GM12878 (cell line): ENCODE results near the gene TARBP1. TPM values are rescaled to one million over a fixed set of nuclear protein-coding genes. Genes with fewer than 3 reads are reported as not detected.

ENCODE experiments used
- CBFB ChIP-seq: IDR thresholded peaks from 2 replicates; pipeline ENCODE4 v1.6.1; 2016; ENCODE audit warnings: antibody characterized with exemption, low read depth
- CBX3 ChIP-seq: fragments of 200-600 bp; sonication (generic); IDR thresholded peaks from 2 replicates; pipeline ENCODE4 v1.6.1; 2016; ENCODE audit warnings: low read depth, borderline replicate concordance
- CEBPB ChIP-seq, 2 experiments: fragments of 150-350 bp in 1 of 2; IDR thresholded peaks; 2 replicates each; pipeline ENCODE4 v1.6.1; 2012 to 2014; ENCODE audit warnings: low read depth in 2 of 2, low read length in 2 of 2, borderline replicate concordance in 1 of 2, inconsistent platforms in 1 of 2
- CREM ChIP-seq: IDR thresholded peaks from 2 replicates; pipeline ENCODE4 v1.6.1; 2014; ENCODE audit warnings: antibody characterized with exemption, low read depth
- CTCF ChIP-seq, 3 experiments: IDR thresholded peaks in 2 of 3; conservative IDR thresholded peaks in 1 of 3; 2 replicates each; pipeline ENCODE4 v1.5.1; 2011; ENCODE audit warnings: low read depth in 3 of 3, low read length in 3 of 3, mild to moderate bottlenecking in 3 of 3, control low read depth in 2 of 3, moderate library complexity in 2 of 3, inconsistent platforms in 1 of 3, mixed read lengths in 1 of 3; ENCODE audit not compliant: control insufficient read depth in 2 of 3, insufficient read depth in 1 of 3; ENCODE audit errors: extremely low read depth in 1 of 3
- E2F8 ChIP-seq: fragments of 450-650 bp; IDR thresholded peaks from 2 replicates; pipeline ENCODE4 v1.6.1; 2018; ENCODE audit warnings: mild to moderate bottlenecking, low read depth, moderate library complexity; ENCODE audit not compliant: partially characterized antibody
- ESRRA ChIP-seq: IDR thresholded peaks from 2 replicates; pipeline ENCODE4 v1.6.1; 2012; ENCODE audit warnings: mild to moderate bottlenecking, low read length, improper control_type of control experiment
- GABPA ChIP-seq: IDR thresholded peaks from 2 replicates; pipeline ENCODE4 v1.6.1; 2014; ENCODE audit warnings: antibody characterized with exemption, low read depth, mild to moderate bottlenecking, inconsistent platforms
- JUND ChIP-seq: IDR thresholded peaks from 2 replicates; pipeline ENCODE4 v1.6.1; 2012; ENCODE audit warnings: low read depth, mild to moderate bottlenecking, low read length, improper control_type of control experiment, moderate library complexity
- NBN ChIP-seq: fragments of 450-650 bp; IDR thresholded peaks from 2 replicates; pipeline ENCODE4 v1.6.1; 2016
- POLR2AphosphoS5 ChIP-seq: IDR thresholded peaks from 2 replicates; pipeline ENCODE4 v1.6.1; 2011; ENCODE audit warnings: mild to moderate bottlenecking, low read length, inconsistent platforms
- RAD21 ChIP-seq: IDR thresholded peaks from 2 replicates; pipeline ENCODE4 v1.6.1; 2011; ENCODE audit warnings: mild to moderate bottlenecking, low read depth, low read length, moderate library complexity; ENCODE audit not compliant: insufficient read depth
- RAD51 ChIP-seq: fragments of 450-650 bp; IDR thresholded peaks from 2 replicates; pipeline ENCODE4 v1.6.1; 2016; ENCODE audit warnings: moderate library complexity, mild to moderate bottlenecking, inconsistent platforms
- SIX5 ChIP-seq: IDR thresholded peaks from 2 replicates; pipeline ENCODE4 v1.6.1; 2011; ENCODE audit warnings: mild to moderate bottlenecking, low read depth, low read length, moderate library complexity; ENCODE audit not compliant: severe bottlenecking
- SKIL ChIP-seq: fragments of 450-650 bp; IDR thresholded peaks from 2 replicates; pipeline ENCODE4 v1.6.1; 2017; ENCODE audit warnings: mild to moderate bottlenecking, low read depth, inconsistent platforms; ENCODE audit not compliant: poor library complexity, severe bottlenecking
- TAF1 ChIP-seq: IDR thresholded peaks from 2 replicates; pipeline ENCODE4 v1.6.1; 2011; ENCODE audit warnings: mild to moderate bottlenecking, low read depth, low read length, borderline replicate concordance
- TARDBP ChIP-seq: IDR thresholded peaks from 2 replicates; pipeline ENCODE4 v1.6.1; 2016; ENCODE audit warnings: borderline replicate concordance
- YBX1 ChIP-seq: fragments of 450-650 bp; IDR thresholded peaks from 2 replicates; pipeline ENCODE4 v1.6.1; 2016; ENCODE audit warnings: antibody characterized with exemption
- ZBED1 ChIP-seq: IDR thresholded peaks from 2 replicates; pipeline ENCODE4 v1.6.1; 2016; ENCODE audit warnings: borderline replicate concordance
- ZBTB33 ChIP-seq: fragments of 450-650 bp; IDR thresholded peaks from 2 replicates; pipeline ENCODE4 v1.6.1; 2017; ENCODE audit warnings: mild to moderate bottlenecking
- ZNF24 ChIP-seq: fragments of 450-650 bp; IDR thresholded peaks from 2 replicates; pipeline ENCODE4 v1.6.1; 2017; ENCODE audit warnings: antibody characterized with exemption, mild to moderate bottlenecking
- polyA plus RNA-seq, 11 experiments: library from polyadenylated mRNA; depleted of rRNA in 4 of 11; unstranded in 6 of 11; stranded (reverse) in 5 of 11; fragments of >200 nt; fragmentation: Nextera tagmentation in 4 of 11; fragmentation: Illumina TruSeq in 1 of 11; extraction: Ambion mirVana in 4 of 11; extraction: Trizol in 1 of 11; gene quantifications; 1 replicate in 1 of 11; 2 replicates in 10 of 11; pipeline versions ENCODE4 v1.2.1 to v1.2.3, GENCODE V29; 2011 to 2016; ENCODE audit warnings: inconsistent platforms in 2 of 11, missing spikeins in 2 of 11, low read depth in 1 of 11
- total RNA-seq, 4 experiments: library from RNA; depleted of rRNA in 3 of 4; stranded (reverse); fragments of >200 nt in 3 of 4; fragmentation: Illumina TruSeq in 1 of 4; extraction: Trizol in 1 of 4; gene quantifications; 2 replicates each; pipeline versions ENCODE4 v1.2.1 to v1.2.3, GENCODE V29; 2013 to 2021

The TARBP1 gene
- total and polyA plus RNA-seq, 10 of the 15 experiments (the other 5 are each of a cell fraction or from before 2014, with no cell fraction given), result 10.8 to 94.4 (median 35.3) TPM

- TF ChIP-seq ZBTB33, result no peak
- TF ChIP-seq SIX5, result no peak
- no peak for TF ChIP-seq ZBED1
- TF ChIP-seq ZNF24, result no peak
- TF ChIP-seq CBX3, result no peak
- TF ChIP-seq GABPA, result no peak
- TF ChIP-seq JUND, result no peak
- no peak for TF ChIP-seq TARDBP
- peak; percentile 52 for TF ChIP-seq SKIL
- TF ChIP-seq E2F8, result no peak
- TF ChIP-seq RAD21, result no peak
- TF ChIP-seq CREM, result no peak
- TF ChIP-seq CTCF (IDR thresholded peaks at IDR 0.05 in 2 of 3, conservative IDR thresholded peaks at IDR 0.05 in 1 of 3; ENCODE audit: control insufficient read depth in 2 of 3, extremely low read depth in 1 of 3, insufficient read depth in 1 of 3, low read depth in 3 of 3, low read length in 3 of 3), result no peak
- TF ChIP-seq ESRRA, result no peak
- TF ChIP-seq CBFB, result no peak
- TF ChIP-seq YBX1, result no peak
- TF ChIP-seq NBN, result 0 out of 2 replicates have a peak, but pooled peaks have one; percentile 24
- TF ChIP-seq RAD51, result 0 out of 2 replicates have a peak, but pooled peaks have one; percentile 14
- TF ChIP-seq TAF1, result no peak
- no peak for TF ChIP-seq CEBPB (IDR thresholded peaks at IDR 0.05; ENCODE audit: borderline replicate concordance in 1 of 2, low read depth in 2 of 2, low read length in 2 of 2)
- no peak for TF ChIP-seq POLR2AphosphoS5
These were observed 78.2 kb downstream of the TARBP1 start (continued) for GRCh38 chr1:234400773-234401172.
